Measurements from ENCODE around the gene EEIG1.

EEIG1 gene

DNA sequence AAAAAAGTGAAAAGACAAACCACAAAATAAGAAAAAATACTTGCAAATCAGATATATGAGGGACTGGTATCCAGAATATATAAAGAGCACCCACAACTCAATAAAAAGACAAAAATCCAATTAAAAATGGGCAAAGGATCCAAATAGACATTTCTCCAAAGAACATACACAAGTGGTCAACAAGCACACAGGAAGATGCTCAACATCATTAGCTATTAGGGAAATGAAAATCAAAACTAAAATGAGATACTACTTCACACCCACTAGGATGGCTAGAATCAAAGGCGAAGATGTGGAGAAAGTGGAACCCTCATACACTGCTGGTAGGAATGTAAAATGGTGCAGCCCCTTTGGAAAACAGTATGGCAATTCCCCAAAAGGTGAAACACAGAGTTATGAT is 22.1 kb downstream of the EEIG1 start:
- no peak for DNase-seq

DNA sequence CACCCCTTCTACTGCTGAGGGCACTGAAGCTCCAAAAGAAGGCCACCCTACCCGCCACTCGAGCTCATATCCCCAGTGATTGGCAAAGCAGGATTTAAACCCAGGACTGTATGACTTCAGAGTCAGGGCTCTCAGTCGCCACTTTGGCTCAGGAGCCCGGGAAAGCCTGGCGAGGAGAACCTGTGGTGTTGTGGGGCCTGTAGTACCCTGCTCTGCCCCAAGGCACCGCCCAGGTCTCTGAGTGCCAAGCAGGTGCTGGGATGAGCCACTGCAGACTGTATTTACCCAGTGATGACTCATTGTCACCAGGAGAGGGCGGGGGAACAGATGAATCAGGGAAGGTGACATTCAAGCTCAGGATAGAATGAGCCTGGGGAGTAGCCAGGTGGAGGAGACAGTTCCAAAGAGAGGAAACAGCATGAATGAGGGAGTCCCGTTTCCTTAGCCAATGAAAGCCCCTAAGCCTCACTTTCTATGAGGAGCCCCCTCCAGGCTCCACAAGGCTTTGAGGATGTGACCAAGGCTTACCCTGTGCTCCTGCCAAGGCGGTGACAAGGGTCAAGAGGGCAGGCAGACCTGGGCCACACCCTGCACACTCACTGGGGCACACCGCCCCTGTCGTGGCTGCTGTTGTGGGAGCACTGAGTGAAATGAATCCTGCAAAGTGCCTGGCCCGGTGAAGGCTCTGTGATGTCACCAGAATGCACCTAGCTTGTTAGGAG is 25.3 kb downstream of the EEIG1 start:
- peak; percentile 52 for DNase-seq

DNA sequence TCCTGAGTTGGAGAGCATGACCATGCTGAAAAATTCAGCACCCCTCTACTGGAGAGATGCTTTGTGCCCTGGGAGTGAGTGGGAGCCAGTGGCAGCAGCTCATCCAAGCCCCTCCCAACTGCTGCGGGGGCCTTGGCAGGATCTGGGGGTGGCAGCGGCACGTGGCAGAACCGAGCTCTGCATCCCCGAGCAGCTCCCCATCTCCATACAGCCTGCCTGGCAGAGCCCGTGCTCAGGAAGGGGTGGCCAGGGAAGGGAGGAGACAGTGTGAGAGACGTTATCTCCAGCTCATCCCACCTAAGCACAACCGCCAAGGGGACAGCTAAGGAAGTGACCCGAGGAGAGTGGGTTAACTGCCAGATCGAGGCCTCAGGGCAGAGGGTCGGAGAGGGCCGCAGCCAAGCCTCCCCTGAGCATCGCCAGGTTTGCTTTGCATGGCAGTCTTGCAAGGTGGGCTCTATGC is 25.9 kb downstream of the EEIG1 start:
- DNase-seq = no peak

DNA sequence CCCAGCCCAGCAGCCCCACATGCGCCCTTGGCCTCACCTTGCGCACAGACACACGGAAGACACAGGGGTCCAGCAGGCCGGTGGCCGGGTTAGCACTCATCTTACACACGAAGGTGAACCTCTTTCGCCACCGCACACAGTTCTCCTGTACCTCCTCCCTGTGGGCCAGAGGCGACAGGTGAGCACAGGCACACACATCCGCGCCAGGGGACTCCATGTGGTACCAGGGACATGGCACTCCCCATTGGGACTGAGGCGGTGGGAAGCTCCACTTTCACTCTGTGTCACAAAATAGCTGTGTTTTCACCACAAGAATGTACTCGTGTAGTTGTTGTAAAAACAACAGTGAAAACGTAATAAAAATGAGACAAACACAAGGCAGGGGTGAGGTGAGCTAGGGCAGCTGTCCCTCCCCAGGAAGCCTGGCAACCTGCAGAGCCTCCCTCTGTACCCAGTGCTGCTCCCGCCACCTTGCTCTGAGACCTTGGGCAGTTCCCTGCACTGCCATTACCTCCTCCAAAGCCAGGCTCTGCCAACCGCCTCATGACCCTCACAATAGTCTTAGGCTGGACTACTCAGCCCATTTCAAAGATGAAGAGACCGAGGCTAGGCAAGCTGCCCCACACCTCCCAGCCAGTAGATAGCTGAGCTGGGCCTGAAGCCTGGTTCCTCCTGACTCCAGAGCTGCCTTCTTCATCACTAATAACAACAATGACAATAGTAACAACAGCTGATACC is 26.9 kb downstream of the EEIG1 start:
- DNase-seq = no peak

DNA sequence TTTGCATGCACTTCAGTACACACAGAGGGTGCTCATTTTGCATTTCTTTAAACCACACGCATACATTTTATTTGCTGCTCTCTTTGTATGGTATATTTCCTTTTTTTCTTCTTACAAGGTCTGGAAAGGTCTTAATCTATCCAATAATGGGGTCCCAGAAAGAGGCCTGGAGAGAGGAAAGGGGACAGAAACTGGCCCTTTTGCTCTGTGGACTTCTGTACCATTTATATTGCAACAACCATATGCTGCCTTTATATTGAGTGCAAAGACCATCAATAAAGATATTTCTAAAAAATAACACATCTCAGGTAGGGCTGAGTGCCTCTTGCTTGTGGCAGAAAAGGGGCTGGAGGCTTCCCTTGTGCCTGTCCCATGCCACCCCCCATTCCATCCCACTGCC is 27.6 kb downstream of the EEIG1 start:
- no peak for DNase-seq

DNA sequence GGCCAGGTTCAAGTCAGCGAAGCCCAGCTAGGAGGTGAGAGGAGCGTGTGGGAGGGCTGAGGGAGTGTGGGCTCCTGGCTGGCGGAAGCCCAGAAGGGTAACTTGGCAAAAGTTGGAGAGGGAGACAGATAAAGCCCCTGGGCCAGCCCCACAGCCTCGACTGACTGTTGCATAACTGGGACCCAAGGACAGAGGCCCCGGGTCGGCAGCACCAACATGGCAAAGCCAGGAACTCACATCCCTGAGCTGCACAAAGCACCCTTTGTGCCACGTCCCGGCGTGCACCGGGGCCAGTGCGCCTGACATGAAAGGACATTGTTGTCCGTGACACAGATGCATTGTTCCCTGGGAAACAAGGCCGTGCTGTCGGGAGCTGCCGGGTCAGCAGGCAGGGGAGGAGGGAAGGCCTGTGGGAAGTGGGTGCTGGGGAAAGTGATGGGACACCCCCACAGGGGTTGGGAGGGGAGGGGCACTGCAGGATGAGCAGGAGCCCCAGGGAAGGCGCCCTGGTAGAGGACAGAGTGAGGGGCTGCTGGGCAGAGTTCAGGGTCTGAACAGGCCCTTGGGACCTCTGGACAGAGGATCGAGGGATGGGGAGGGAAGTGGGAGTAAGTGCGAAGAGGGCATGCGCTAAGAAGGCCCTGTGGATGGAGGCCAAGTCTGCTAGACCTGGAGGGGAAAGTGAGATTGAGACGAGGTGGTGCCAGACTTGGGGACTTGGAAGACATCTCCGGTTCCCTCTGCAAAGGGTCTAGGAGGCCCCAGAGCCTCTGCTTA is 30.1 kb downstream of the EEIG1 start:
- no peak for DNase-seq

DNA sequence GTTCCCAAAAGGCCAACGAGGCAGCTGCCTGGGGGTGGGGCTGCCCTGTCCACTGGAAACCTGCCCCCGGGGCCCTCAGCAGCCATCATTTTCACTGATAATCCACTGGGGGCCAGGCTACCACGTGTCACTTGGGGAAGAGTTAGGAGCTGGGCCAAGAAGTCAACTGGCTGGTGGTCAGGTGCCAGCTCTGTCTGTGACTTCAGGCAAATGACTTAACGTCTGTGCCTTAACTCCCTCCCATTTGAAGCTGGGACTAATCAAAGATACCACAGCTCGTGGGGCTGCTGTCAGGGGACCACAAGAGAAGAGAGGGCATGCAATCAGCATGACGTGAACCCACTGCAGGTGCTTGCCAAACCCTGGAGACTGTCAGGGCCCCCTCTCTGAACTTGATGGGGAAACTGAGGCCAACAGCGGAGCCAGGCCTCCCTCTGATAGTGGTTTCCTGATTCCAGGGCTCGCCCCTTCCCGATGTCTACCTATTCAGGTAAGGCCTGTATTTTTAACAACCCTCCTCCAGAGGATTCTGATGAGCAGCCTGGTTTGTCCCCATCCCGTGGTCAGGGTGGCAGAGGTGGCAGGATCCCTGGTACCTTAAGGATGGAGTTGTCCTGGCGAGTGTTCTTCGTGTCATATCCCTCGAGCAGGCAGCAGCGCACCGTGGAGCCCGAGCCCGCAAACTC is 30.8 kb downstream of the EEIG1 start:
- no peak for DNase-seq

DNA sequence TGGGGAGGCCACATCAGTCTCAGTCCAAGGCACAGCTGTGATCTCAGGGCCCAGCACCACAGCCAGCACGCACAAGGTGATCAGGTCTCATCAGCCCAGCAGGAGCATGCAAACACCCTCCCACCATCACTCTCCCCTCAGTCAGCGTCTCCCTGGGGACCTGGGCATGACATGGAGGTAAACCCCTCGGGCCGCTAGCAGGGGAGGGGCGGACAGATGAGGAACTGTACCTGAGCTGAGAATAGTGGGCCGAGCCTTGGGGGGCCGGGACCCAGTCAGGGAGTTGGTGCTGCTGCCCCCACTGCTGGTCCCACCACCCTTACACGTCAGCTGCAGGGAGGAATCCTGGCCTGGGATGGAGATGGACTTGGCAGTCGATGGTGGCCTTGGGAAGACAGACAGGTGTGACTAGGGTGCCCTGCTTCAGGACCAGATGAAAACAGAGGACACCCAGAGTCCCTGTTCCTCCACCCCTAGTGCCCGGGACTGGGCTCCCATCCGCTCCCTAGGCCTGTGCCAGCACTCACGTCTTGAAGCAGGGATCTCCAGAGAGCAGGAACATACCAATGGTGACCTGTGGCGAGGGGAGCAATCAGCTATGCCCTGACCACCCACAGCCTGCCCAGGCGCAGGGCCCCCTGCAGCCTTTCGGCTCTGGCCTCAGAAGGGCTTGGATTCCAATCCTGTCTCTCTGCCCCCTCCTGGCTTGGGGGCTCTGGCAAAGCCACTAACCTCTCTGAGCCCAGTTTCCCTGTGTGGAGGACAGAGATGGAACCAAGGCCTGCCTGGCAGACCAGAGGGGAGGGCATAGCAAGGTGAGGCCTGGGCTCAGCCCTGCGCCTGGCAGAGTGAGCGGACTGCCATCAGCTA is 32.7 kb downstream of the EEIG1 start:
- DNase-seq = no peak

DNA sequence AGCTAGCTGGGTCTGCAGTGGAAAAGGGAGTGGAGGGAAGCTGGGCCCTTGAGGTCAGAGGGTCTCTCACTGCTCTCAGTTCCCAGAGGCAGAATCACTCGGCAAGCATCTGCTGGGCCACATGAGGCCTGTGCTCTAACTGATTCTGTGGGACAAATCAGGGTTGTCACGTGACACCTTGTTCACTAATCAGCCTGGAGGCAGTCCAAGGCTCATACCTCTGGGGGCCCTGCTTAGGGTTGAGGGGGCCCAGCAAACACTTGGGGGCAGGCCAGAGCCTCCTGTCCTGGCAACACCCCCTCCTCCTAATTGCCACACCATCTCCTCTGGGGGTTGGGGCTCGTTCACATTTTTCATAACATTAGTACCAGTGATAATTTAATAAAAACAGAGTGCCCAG is 34.1 kb downstream of the EEIG1 start:
- no peak for DNase-seq

DNA sequence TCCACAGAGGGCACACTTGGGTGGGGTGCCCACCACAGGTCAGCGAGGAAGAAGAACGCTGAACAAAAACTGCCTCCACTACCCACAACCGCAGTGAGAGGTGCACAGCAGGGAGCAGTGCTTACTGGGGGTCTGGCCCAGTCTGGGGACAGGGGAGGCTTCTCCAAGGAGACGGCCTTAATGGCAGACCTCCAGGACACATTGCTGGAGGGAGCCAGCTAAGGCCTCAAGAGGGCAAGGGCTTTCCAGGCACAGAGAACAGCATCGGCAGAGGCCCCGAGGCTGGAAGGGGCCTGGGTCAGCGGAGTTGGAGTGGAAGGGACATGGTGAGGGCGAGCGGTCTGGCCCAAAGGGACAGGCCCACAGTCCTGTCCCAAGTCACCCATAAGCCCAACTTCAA is 34.8 kb downstream of the EEIG1 start:
- no peak for DNase-seq

DNA sequence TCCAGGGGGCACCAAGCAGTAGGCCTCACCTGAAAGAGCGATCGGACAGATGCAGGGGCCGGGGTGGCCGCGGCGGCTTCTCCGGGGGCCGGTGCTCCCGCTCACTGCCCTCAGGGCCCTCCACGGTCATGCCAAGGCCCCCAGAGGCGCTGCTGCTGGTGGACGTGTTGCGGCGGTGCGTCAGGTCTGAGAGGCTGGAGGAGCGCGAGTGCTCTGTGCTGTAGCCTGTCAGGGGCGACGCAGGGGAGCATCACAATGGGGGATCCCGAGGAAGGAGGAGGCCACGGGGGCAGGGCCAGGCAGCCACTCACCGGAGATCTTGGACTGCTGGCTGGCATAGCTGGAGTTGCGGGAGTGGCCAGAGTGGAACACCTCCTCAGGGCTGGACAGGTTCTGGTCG is 35.5 kb downstream of the EEIG1 start:
- no peak for DNase-seq

DNA sequence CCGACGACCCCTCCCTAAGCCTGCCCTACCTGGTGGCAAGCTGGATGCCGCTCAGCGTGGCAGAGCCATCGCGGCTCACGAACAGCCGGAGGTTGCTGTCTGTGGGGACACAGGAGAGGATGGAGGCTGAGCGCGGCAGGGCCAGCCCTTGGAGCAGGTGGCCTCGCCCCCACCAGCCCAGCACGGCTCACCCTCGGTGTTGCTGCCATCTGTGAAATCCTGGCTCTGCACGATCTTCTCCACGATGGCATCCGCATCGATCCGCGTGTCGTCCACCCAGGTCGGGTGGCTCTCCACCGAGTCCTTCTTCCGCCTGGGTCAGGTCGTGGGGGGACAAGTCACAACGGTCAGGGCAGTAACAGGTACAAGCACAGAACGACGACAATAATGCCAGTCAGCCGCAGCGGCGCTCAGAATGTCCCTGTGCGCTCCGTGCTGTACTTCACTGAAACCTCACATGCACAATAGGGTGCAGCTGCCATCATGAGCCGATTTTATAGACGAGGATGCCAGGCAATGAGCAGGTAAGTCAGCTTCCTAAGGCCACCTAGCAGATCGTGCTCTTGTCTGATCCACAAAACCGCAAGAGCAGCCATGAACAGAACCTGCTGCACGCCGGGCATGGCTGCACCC is 36.1 kb downstream of the EEIG1 start:
- DNase-seq = no peak

DNA sequence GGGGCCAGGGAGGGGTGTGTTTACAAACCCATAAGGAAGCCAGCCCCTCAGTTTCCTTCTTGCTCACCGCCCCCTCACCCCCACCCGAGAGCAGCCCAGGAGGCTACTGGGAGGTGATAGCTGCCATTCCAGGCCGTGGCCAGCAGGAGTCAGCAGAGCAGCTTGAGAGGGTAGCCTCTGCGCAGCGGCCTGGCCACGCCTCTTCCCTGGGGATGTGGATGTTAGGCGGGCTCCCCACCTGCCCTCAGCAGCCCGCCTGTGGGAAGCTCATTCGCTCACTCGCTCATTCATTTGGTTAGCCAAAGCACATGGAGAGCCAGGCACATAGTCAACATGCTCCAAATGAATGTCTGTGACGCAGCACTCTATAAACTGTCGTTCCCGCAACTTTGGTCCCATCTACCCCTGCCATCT is 37.1 kb downstream of the EEIG1 start:
- DNase-seq = peak; percentile 31

DNA sequence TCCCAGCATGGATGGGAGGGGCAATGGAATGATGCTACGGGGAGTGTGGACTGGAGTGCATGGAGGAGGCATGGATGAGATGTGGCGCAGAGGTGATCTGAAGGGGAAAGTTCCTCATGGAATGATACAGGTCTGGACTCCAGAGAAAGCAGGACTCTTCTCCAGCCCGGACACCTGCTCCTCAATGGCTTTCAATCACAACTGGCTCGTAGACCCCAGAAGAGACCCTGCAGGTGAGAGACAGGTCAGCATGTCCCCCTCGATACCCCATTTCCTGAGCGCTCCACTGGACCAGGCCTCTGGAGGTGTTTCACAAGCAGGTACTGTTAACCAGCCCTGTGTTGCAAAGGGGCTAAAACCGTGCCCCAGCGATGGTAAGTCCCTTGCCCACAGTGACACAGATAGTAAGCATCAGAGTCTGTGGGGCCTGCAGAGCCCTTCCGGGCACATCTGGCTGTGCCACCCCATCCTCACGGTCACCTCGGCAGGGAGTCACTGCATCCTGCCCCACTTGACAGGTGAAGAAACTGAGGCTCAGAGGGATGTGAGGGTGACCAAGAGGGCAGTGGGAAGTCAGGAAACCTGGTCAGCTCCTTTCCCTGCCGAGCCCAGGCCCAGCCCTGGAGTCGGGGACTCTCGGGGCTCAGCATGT is 37.7 kb downstream of the EEIG1 start:
- DNase-seq = no peak

DNA sequence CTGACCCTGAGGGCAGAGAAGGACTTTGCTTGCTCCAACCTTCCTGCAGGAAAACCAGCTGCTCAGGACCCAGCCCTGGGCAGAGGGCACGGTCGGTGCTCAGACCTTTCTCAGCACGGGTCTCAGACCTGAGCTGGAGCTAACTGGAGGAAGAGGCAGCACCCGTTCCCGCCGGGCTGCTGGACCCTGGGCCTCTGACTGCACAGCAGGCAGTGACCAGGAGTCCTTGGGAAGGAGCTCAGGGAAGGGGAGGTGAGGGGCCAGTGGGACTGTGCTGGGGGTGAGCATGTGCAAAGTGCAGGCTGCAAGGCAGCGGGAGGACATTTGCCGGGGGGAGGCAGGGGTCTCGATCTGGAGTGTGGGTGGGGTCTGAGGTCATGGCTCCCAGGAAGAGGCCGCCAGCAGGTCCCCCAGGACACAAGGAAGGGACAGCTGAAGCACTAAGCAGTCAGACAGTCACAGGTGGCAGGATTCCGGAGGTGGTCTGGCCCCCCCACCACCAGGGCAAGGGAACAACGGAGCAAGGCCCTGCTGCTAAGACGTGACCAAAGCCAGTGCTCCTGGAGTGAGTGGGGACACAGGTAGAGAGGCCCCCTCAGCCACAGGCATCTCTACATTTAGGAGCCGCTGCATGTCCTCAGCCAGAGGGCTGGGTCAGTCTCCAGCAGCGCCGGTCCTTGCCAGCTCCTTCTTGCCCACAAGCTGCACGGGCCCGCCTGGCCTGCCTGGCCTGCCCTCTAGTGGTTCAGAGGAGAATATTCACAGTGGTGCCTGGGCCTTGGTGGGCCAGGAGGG is 38.4 kb downstream of the EEIG1 start:
- DNase-seq = peak; percentile 37

DNA sequence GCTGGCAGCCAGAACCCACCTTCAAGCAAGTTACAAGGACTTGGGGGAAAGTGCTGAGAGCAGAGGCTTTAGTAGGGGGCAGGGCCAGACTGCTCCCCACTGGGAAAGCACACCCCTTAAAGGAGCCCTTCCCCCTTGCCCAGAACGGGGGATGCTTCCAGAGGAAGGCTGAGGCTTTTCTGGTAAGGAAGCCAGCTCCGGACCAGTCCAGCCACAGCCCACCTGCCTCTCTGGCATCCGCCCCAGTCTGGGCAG is 38.9 kb downstream of the EEIG1 start:
- no peak for DNase-seq

DNA sequence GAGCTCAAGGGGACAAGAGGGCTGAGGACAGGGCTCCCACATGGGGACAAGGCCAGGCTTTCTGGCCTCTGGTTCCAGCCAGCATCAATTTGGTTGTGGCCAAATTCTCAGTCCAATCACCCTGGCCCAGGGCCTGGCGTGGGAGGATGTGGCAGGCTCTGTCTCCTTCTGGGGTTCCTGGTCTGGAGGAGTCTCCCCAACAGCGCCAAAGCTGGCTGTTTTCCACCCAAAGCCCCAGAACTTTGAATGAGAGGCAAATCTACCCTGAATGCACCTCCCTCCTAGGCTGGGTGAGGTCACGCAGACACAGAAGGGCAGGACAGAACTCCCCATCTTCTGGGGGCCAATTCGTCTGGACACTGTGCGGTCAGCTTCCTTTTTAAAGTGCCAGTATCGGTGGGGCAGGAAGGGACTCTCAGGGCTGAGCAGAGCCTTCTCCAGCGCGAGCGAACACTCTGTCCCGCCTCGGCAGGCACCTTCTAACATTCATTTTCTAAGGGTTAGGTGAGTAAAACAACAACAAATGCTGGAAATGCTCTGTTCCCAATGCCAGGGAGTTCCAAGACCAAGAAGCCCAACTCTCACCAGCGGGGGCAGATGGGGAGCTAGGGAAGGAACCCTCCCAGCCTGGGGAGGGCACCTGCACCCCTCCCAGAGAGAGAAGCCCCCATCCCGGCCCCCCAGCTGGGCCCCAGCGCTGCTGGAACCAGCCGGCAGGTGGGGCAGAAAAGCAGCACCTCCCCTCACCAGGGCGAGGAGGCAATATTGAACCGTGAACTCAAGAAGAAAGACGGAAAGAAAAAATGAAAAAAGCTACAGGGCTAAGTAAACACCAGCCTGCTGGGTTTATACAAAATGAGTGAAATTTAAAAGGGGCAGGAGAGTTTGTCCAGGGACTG is 39.5 kb downstream of the EEIG1 start:
- no peak for DNase-seq

DNA sequence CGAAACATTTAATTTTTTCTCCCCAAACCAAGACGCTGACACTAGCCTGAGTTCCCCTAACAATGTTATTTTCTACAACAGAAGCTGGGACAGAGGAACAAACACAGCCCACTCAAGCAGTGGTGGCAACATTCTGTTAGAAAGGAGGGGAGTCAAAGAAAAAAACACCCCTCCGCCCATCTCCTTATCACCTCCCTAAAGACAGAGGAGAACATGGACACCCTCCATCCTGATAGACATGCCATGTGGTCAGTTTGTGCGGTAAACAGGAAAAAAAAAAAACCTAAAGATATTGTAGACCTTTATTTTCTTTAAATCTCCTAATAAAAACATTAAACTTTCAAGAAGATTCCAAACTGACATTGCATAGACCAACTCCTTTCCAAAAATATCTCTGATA is 40.2 kb downstream of the EEIG1 start:
- DNase-seq = no peak

DNA sequence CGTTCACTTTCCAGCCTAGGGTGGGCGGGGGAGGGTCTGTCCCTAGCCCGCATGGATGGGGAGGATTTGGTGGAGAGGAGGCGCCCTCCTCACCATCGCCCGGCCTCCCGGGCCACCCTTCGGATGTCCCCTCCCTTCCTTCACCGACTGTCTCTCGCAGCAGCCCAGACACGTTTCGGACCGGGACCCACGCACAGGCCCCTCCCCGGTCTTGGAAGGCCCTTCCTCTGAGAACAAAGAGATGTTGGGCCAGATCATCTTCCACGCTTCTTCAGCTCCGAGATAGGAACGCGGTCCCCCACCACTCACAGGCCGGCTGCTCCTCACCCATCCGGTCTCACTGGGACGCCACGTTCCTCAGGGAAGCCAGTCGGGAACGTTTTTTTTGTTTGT is 42.5 kb downstream of the EEIG1 start:
- no peak for DNase-seq
